SK-N-SH (cell line): Measurements from ENCODE around the gene CLIC4. TPM values are rescaled to one million over a fixed set of nuclear protein-coding genes. Genes with fewer than 3 reads are reported as not detected.

Experiments
- CTCF ChIA-PET: fragments of 300-600, 350-600 bp; formaldehyde crosslinking; extraction: SDS; loops from one replicate; lab custom pipeline; 2021; lab: Yijun Ruan, JAX
- POLR2A ChIA-PET: fragments of 350-600 bp; sonication (Branson Sonifier 250); formaldehyde crosslinking; extraction: SDS; loops from one replicate; lab custom pipeline; 2020; ENCODE audit warnings: antibody characterized with exemption, inconsistent platforms; lab: Yijun Ruan, JAX
- DNase-seq: peaks from one replicate; pipeline ENCODE4 v3.0.0; 2012
- H2AFZ ChIP-seq: fragments of 200-600 bp; sonication (generic); 2 replicates; pipeline ENCODE4 v1.8.1; 2016; ENCODE audit warnings: antibody characterized with exemption, mild to moderate bottlenecking, low read depth
- H3F3A ChIP-seq: fragments of 200-600 bp; sonication (generic); replicated peaks from 2 replicates; pipeline ENCODE3; 2016; ENCODE audit warnings: antibody characterized with exemption, mild to moderate bottlenecking; ENCODE audit not compliant: insufficient read depth
- H3K27ac ChIP-seq, 2 experiments: fragments of 200-500 bp in 1 of 2; fragments of 200-600 bp in 1 of 2; sonication (Bioruptor generic) in 1 of 2; sonication (generic), shearing (Covaris generic) in 1 of 2; 2 replicates each; pipeline versions ENCODE4 v1.5.1 to v1.6.1; 2014 to 2016; ENCODE audit warnings: low read depth in 2 of 2, inconsistent platforms in 1 of 2, low read length in 1 of 2, mild to moderate bottlenecking in 1 of 2, mixed read lengths in 1 of 2
- H3K27me3 ChIP-seq: fragments of 200-600 bp; sonication (generic), shearing (Covaris generic); 2 replicates; pipeline ENCODE4 v1.6.1; 2016; ENCODE audit warnings: mixed run types; ENCODE audit not compliant: insufficient read depth
- H3K36me3 ChIP-seq, 2 experiments: fragments of 200-500 bp in 1 of 2; fragments of 200-600 bp in 1 of 2; sonication (Bioruptor generic) in 1 of 2; sonication (generic) in 1 of 2; replicated peaks in 1 of 2; 2 replicates each; pipeline versions ENCODE3 to v1.5.1; 2014 to 2016; ENCODE audit warnings: low read length in 1 of 2, mild to moderate bottlenecking in 1 of 2; ENCODE audit not compliant: insufficient read depth in 2 of 2, control insufficient read depth in 1 of 2
- H3K4me1 ChIP-seq, 2 experiments: fragments of 200-500 bp in 1 of 2; fragments of 200-600 bp in 1 of 2; sonication (Bioruptor generic) in 1 of 2; sonication (generic), shearing (Covaris generic) in 1 of 2; 2 replicates each; pipeline versions ENCODE4 v1.5.1 to v1.6.1; 2014 to 2016; ENCODE audit warnings: low read depth in 1 of 2, low read length in 1 of 2, mixed run types in 1 of 2; ENCODE audit not compliant: insufficient read depth in 2 of 2, control insufficient read depth in 1 of 2
- H3K4me2 ChIP-seq: fragments of 200-600 bp; sonication (generic), shearing (Covaris generic); 2 replicates; pipeline ENCODE4 v1.6.1; 2017; ENCODE audit warnings: mixed run types
- H3K4me3 ChIP-seq, 2 experiments: fragments of 200-500 bp in 1 of 2; fragments of 200-600 bp in 1 of 2; sonication (Bioruptor generic) in 1 of 2; sonication (generic), shearing (Covaris generic) in 1 of 2; 2 replicates each; pipeline versions ENCODE4 v1.5.1 to v1.8.1; 2014 to 2016; ENCODE audit warnings: low read depth in 2 of 2, inconsistent platforms in 1 of 2, low read length in 1 of 2, mild to moderate bottlenecking in 1 of 2, mixed read lengths in 1 of 2, moderate library complexity in 1 of 2
- H3K79me2 ChIP-seq: fragments of 200-600 bp; sonication (generic); 2 replicates; pipeline ENCODE4 v1.8.1; 2017; ENCODE audit warnings: mild to moderate bottlenecking; ENCODE audit not compliant: insufficient read depth
- H3K9ac ChIP-seq: fragments of 200-600 bp; sonication (generic); 2 replicates; pipeline ENCODE4 v1.6.1; 2017; ENCODE audit warnings: mixed run types
- H3K9me2 ChIP-seq: fragments of 200-600 bp; sonication (generic); 2 replicates; pipeline ENCODE4 v1.6.1; 2017; ENCODE audit warnings: mixed run types
- H3K9me3 ChIP-seq: fragments of 200-600 bp; sonication (generic); 2 replicates; pipeline ENCODE4 v1.6.1; 2017; ENCODE audit warnings: mixed run types, mild to moderate bottlenecking, moderate library complexity
- H4K20me1 ChIP-seq: fragments of 200-600 bp; sonication (generic); 2 replicates; pipeline ENCODE4 v1.6.1; 2017; ENCODE audit warnings: mild to moderate bottlenecking, mixed run types; ENCODE audit not compliant: insufficient read depth
- CHD2 ChIP-seq: fragments of 150-350 bp; IDR thresholded peaks from 2 replicates; pipeline ENCODE4 v1.6.1; 2018; ENCODE audit warnings: low read length; ENCODE audit not compliant: partially characterized antibody
- ELF1 ChIP-seq: IDR thresholded peaks from 2 replicates; pipeline ENCODE4 v1.4.0; 2012
- EP300 ChIP-seq, 2 experiments: IDR thresholded peaks; 2 replicates each; pipeline versions ENCODE4 v1.4.0 to v1.6.1; 2012; ENCODE audit warnings: borderline replicate concordance in 1 of 2, low read depth in 1 of 2, low read length in 1 of 2
- EZH2phosphoT487 ChIP-seq: fragments of 200-600 bp; sonication (generic); IDR thresholded peaks from 2 replicates; pipeline ENCODE4 v1.6.1; 2017; ENCODE audit warnings: low read depth, mixed run types, mild to moderate bottlenecking, antibody characterized with exemption, moderate library complexity, borderline replicate concordance
- FOSL2 ChIP-seq: IDR thresholded peaks from 2 replicates; pipeline ENCODE4 v1.4.0; 2012; ENCODE audit warnings: low read depth, mild to moderate bottlenecking, moderate library complexity, borderline replicate concordance
- FOXM1 ChIP-seq: IDR thresholded peaks from 2 replicates; pipeline ENCODE4 v1.4.0; 2012; ENCODE audit warnings: low read depth, mild to moderate bottlenecking
- GATA2 ChIP-seq: sonication (generic); formaldehyde crosslinking; IDR thresholded peaks from 2 replicates; pipeline ENCODE4 v1.5.0; 2020; ENCODE audit warnings: mild to moderate bottlenecking, missing genetic modification reagents
- JUND ChIP-seq: IDR thresholded peaks from 2 replicates; pipeline ENCODE4 v1.4.0; 2012
- NFIC ChIP-seq: IDR thresholded peaks from 2 replicates; pipeline ENCODE4 v1.4.0; 2012; ENCODE audit warnings: borderline replicate concordance
- POLR2AphosphoS5 ChIP-seq: IDR thresholded peaks from 2 replicates; pipeline ENCODE4 v1.6.1; 2012; ENCODE audit warnings: low read depth, low read length
- RAD21 ChIP-seq: IDR thresholded peaks from 2 replicates; pipeline ENCODE4 v1.6.1; 2012; ENCODE audit warnings: mild to moderate bottlenecking, low read length
- RCOR1 ChIP-seq: fragments of 150-350 bp; IDR thresholded peaks from 2 replicates; pipeline ENCODE4 v1.6.1; 2017; ENCODE audit warnings: antibody characterized with exemption, low read length
- RFX5 ChIP-seq: IDR thresholded peaks from 2 replicates; pipeline ENCODE4 v1.6.1; 2012; ENCODE audit warnings: mild to moderate bottlenecking, improper control_type of control experiment, low read length
- SMC3 ChIP-seq: IDR thresholded peaks from 2 replicates; pipeline ENCODE4 v1.6.1; 2012; ENCODE audit warnings: low read depth, low read length, improper control_type of control experiment
- TCF12 ChIP-seq: IDR thresholded peaks from 2 replicates; pipeline ENCODE4 v1.4.0; 2012
- WGBS: methylation state at CpG from one replicate; pipeline ENCODE4 v1.1.6; 2017; ENCODE audit warnings: low lambda C conversion rate; 5-methylcytosine and 5-hydroxymethylcytosine counted together
- polyA plus RNA-seq, 3 experiments: library from polyadenylated mRNA; depleted of rRNA; stranded (reverse); fragments of >200 nt; gene quantifications; 2 replicates each; pipeline ENCODE4 v1.2.3, GENCODE V29; 2012
- TF ChIP-seq, protein P1 (sequence below): fragments of 150-350 bp; IDR thresholded peaks from 2 replicates; pipeline ENCODE4 v1.6.1; 2017; ENCODE audit warnings: antibody characterized with exemption, low read length, low read depth, borderline replicate concordance
- TF ChIP-seq, protein P2 (sequence below): IDR thresholded peaks from 2 replicates; pipeline ENCODE4 v1.4.0; 2012; ENCODE audit warnings: low read depth, borderline replicate concordance
- TF ChIP-seq, protein P3 (sequence below): IDR thresholded peaks from 2 replicates; pipeline ENCODE4 v1.4.0; 2012; ENCODE audit warnings: low read depth, borderline replicate concordance

CLIC4 gene
- polyA plus RNA-seq, 1 of the 3 experiments (the other 2 are of a cell fraction) = 66.4 TPM

DNA sequence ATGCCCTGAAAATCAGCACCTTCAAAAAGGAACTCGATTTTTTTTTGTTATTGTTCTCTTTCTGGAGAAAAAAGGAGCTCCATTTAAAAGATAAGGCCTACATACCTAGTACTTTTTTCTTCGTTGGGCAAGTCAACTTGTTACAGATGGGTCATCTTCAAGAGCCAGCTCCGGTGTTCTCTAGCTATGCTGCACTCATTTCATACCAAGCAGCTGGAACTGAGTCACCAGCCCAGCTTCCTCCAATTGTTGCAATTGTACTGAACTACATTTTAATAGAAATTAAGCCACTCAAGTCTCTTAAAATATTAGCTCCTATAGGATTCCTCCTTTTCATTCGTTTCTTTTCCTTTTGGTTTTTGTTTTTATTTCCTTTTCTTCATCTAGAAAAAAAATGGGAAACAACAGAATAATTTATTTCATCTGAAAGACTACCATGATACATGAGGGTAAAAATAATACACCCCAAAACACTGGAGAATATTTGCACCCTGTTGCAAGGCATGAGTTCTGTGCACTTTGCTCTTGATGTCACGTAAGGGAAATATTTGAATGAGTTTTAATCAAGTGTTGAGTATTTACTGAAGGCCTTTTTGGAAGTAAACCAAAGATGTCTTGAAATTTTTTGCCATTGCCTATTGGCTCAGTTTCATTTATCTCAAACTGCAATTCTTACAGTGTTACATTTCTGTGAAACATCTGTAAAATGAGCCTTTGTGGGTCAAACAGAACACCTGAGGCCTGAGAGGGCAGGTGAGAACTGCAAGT, 60.5 kb downstream of the CLIC4 start:
- TF ChIP-seq POLR2AphosphoS5 (no peak), CHD2 (no peak), TCF12 (no peak), EP300 (IDR thresholded peaks at IDR 0.05; ENCODE audit: borderline replicate concordance in 1 of 2, low read depth in 1 of 2, low read length in 1 of 2) (no peak), JUND (peak; percentile 22; the same call in 1 of the 2 replicates), FOSL2 (peak; percentile 50; the same call in 1 of the 2 replicates), EZH2phosphoT487 (no peak)
- TF ChIP-seq, protein P1, sequence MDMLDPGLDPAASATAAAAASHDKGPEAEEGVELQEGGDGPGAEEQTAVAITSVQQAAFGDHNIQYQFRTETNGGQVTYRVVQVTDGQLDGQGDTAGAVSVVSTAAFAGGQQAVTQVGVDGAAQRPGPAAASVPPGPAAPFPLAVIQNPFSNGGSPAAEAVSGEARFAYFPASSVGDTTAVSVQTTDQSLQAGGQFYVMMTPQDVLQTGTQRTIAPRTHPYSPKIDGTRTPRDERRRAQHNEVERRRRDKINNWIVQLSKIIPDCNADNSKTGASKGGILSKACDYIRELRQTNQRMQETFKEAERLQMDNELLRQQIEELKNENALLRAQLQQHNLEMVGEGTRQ = no peak
- Histone ChIP-seq H3K27ac (peak overlapping the region; percentile 34 to 40; a peak in 2 of 4 replicates), H3K79me2 (peaks cover 96% of the 10 kb centered on the region), H3K27me3 (no peaks in the 10 kb centered on the region), H4K20me1 (peaks cover 51% of the 10 kb centered on the region), H3K9me3 (no peaks in the 10 kb centered on the region), H2AFZ (no peak overlapping the region), H3K36me3 (peaks cover 2 to 26% of the 10 kb centered on the region in 2 experiments), H3K4me3 (no peak overlapping the region), H3K4me1 (peaks cover 16 to 45% of the 10 kb centered on the region in 2 experiments; a peak in 3 of 4 replicates), H3K9me2 (no peaks in the 10 kb centered on the region), H3K4me2 (no peak overlapping the region; the same call in 1 of the 2 replicates), H3F3A (peaks cover 31% of the 10 kb centered on the region), H3K9ac (no peak overlapping the region)
- WGBS = 75% methylated on average over 5 of the region's 5 CpGs
- no peak for DNase-seq
- POLR2A ChIA-PET = no interaction called here
- CTCF ChIA-PET = interaction anchor here (0.5 to 3.3 kb wide), 4 partner anchors 13 to 117 kb away, joined by 3 to 11 read pairs (median 4); no protein-coding TSS in a partner anchor

DNA sequence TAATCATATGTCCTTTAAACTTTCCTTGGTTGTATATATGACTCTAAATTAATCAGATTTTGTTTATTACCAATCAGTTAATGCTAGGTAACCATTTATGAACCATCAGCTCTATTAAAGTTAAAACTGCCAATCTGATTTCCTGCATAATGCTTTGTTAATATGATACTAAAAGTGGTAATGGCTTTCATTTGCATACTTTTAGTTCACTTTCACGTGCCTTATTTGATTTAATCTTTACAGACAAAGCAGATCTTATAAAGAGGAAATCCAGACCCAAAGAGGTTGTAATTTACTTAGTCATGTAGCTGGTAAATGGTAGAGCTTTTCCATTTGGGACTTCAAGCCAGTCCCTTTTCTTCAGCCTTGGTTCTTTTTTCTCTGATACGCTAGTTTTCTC, 61.3 kb downstream of the CLIC4 start:
- Histone ChIP-seq H4K20me1 (peaks cover 52% of the 10 kb centered on the region), H3K79me2 (peaks cover 97% of the 10 kb centered on the region), H3K27me3 (no peaks in the 10 kb centered on the region), H3K27ac (peak overlapping the region; percentile 34 to 40; a peak in 3 of 4 replicates), H3K4me2 (no peak overlapping the region), H3K4me3 (no peak overlapping the region), H3K9ac (no peak overlapping the region), H3F3A (peaks cover 29% of the 10 kb centered on the region), H3K9me2 (no peaks in the 10 kb centered on the region), H2AFZ (no peak overlapping the region), H3K36me3 (peaks cover 1 to 23% of the 10 kb centered on the region in 2 experiments), H3K4me1 (peaks cover 13 to 40% of the 10 kb centered on the region in 2 experiments; a peak in 3 of 4 replicates), H3K9me3 (no peaks in the 10 kb centered on the region)
- DNase-seq = peak; percentile 35
- ChIA-PET CTCF (interaction anchor here (1.1 to 3.3 kb wide), 4 partner anchors 17 to 118 kb away, joined by 3 to 11 read pairs (median 4); no protein-coding TSS in a partner anchor), POLR2A (interaction anchor here (0.6 kb wide), 1 partner anchor 1033 kb away, joined by 5 read pairs; no protein-coding TSS in a partner anchor)
- TF ChIP-seq EP300 (IDR thresholded peaks at IDR 0.05; ENCODE audit: borderline replicate concordance in 1 of 2, low read depth in 1 of 2, low read length in 1 of 2) (peak in 1 of 2 experiments; percentile 53; a peak in 1 of 4 replicates), TCF12 (no peak), FOXM1 (no peak), SMC3 (no peak), RCOR1 (peak; percentile 43; the same call in 1 of the 2 replicates), FOSL2 (no peak), GATA2 (peak; percentile 40; the same call in 1 of the 2 replicates), RFX5 (no peak), NFIC (no peak), ELF1 (no peak), RAD21 (no peak)
- TF ChIP-seq, protein P2, sequence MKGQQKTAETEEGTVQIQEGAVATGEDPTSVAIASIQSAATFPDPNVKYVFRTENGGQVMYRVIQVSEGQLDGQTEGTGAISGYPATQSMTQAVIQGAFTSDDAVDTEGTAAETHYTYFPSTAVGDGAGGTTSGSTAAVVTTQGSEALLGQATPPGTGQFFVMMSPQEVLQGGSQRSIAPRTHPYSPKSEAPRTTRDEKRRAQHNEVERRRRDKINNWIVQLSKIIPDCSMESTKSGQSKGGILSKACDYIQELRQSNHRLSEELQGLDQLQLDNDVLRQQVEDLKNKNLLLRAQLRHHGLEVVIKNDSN = no peak
- TF ChIP-seq, protein P1 = no peak
- TF ChIP-seq, protein P3, sequence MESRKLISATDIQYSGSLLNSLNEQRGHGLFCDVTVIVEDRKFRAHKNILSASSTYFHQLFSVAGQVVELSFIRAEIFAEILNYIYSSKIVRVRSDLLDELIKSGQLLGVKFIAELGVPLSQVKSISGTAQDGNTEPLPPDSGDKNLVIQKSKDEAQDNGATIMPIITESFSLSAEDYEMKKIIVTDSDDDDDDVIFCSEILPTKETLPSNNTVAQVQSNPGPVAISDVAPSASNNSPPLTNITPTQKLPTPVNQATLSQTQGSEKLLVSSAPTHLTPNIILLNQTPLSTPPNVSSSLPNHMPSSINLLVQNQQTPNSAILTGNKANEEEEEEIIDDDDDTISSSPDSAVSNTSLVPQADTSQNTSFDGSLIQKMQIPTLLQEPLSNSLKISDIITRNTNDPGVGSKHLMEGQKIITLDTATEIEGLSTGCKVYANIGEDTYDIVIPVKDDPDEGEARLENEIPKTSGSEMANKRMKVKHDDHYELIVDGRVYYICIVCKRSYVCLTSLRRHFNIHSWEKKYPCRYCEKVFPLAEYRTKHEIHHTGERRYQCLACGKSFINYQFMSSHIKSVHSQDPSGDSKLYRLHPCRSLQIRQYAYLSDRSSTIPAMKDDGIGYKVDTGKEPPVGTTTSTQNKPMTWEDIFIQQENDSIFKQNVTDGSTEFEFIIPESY = no peak
- 49% methylated on average over 2 of the region's 2 CpGs for WGBS
